NT2/D1 (cell line): ENCODE measurements around the gene RNU7-1.

Experiments used
- SUZ12 ChIP-seq: IDR thresholded peaks from 2 replicates; pipeline ENCODE4 v1.6.1; 2011; ENCODE audit not compliant: insufficient read length, insufficient read depth; ENCODE audit errors: extremely low read depth
- YY1 ChIP-seq: IDR thresholded peaks from 2 replicates; pipeline ENCODE4 v1.6.1; 2011; ENCODE audit not compliant: insufficient read length, insufficient read depth
- ZNF274 ChIP-seq: IDR thresholded peaks from 2 replicates; pipeline ENCODE4 v1.6.1; 2011; ENCODE audit warnings: mild to moderate bottlenecking, low read depth, low read length

- TF ChIP-seq YY1: no peak
- no peak for TF ChIP-seq SUZ12
- no peak for TF ChIP-seq ZNF274
These were observed 968 bp downstream of the RNU7-1 start for GRCh38 chr12:6944381-6945186.
